Measurements from ENCODE around the gene GNRH2. TPM values are rescaled to one million over a fixed set of nuclear protein-coding genes. Genes with fewer than 3 reads are reported as not detected.

Gene GNRH2, protein sequence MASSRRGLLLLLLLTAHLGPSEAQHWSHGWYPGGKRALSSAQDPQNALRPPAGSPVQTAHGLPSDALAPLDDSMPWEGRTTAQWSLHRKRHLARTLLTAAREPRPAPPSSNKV
- not detected in 2 replicates for total RNA-seq

DNA sequence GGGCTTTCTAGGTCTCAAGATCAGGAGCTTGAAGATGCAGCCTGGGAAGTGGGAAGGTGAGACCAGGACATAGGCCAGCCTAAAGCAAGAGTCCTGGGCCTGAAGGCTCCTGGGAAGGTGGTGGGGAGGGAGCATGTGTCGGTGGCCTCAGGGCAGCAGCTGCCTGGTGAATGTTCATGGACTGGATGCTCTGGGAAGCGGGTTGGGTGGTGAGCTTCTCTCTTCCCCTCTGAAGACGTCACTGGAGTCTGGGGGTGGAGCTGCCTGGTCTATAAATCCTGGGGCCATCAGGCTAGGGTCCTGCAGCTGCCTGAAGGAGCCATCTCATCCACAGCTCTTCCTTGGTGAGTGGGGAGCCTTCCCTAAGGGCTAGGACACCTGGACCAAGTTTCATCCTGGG is at the start of gene GNRH2:
GNRH2 (plus strand) TSS at position 301 of the 400 bp plus-strand sequence. CDS start 793 bp downstream, outside the sequence.

DNA sequence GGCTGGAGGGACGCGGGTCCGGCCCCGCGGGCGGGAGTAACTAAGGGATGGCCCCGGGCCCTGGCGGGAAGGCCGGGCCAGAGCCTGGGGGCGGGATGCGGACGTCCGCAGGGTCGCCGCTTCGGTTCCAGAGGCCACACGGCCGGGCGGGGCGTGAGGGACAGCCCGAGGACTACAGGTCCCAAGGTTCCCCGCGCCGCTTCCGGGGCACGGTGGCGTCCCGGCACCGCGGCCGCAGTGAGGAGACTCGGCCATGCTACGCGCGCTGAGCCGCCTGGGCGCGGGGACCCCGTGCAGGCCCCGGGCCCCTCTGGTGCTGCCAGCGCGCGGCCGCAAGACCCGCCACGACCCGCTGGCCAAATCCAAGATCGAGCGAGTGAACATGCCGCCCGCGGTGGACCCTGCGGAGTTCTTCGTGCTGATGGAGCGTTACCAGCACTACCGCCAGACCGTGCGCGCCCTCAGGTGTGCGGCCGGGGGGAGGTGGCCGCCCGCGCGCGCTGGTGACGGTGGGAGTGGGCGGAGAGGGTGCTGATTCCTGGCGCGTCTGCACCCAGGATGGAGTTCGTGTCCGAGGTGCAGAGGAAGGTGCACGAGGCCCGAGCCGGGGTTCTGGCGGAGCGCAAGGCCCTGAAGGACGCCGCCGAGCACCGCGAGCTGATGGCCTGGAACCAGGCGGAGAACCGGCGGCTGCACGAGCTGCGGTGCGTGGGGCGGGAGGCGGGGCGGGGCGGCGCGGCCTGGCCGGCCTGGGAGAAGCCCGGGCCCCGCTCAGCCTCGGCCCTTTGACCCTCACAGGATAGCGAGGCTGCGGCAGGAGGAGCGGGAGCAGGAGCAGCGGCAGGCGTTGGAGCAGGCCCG is 2.6 kb downstream of the GNRH2 start, which contains the start of gene MRPS26:
MRPS26 (plus strand) TSS at position 237 of the 861 bp plus-strand sequence; CDS start at position 254, 17 bp downstream.

DNA sequence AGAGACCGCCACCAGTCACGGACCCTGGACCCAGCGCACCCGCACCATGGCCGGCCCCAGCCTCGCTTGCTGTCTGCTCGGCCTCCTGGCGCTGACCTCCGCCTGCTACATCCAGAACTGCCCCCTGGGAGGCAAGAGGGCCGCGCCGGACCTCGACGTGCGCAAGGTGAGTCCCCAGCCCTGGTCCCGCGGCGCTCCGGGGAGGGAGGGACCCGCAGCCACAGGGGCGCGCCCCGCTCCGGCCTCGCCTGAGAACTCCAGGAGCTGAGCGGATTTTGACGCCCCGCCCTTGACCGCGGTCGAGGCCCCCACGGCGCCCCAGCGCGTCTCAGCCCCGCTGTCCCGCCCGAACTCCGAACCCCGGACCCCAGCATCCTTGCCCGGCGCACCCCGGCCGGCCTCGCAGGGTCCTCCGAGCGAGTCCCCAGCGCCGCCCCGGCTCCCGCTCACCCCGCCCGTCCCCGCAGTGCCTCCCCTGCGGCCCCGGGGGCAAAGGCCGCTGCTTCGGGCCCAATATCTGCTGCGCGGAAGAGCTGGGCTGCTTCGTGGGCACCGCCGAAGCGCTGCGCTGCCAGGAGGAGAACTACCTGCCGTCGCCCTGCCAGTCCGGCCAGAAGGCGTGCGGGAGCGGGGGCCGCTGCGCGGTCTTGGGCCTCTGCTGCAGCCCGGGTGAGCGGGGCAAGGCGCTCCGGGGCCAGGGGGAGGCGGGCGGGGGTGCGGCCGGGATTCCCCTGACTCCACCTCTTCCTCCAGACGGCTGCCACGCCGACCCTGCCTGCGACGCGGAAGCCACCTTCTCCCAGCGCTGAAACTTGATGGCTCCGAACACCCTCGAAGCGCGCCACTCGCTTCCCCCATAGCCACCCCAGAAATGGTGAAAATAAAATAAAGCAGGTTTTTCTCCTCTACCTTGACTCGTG is 28.4 kb downstream of the GNRH2 start, which contains the start of gene OXT:
OXT (plus strand) TSS at position 11 of the 920 bp plus-strand sequence; CDS start at position 47, 36 bp downstream.

DNA sequence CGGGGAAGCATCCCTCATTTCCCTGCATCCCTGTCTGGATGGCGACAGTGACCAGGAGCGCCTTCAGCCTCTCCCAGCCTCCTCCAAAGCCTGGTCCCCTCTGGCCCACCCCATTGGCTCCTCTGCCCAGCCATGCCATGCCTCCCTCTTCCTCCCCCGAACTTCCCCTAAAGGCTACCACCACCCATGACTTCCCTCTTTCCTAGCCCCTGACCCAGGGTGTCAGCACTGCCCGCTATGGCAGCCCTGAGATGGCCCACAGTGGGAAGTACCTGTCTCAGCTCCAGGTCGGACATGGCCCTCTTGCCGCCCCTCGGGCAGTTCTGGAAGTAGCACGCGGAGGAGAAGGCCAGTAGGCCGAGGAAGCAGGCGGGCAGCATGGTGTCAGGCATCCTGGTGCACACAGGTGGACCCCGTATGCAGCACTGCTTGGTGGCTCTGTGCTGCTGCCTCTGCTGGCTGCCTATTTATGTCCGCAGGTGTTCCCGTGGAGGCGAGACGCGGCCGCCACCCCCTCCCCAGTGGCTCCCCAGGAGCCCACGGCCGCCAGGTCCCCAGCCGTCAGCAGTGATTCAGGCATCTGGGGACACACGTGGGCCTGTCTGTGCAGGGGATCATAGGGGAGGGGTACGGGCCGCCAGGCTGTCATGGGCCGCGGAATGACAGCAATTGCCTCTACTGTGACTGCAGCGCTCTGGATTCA is 41.0 kb downstream of the GNRH2 start, which contains the start of gene AVP:
AVP (minus strand) TSS at position 442 of the 703 bp plus-strand sequence; CDS start at position 392, 50 bp downstream.

Other genes with a start within 250 kb of the GNRH2 start
- 0.20 TPM in 1 of 2 replicates, not detected in the other for gene CPXM1, start 243.0 kb upstream of the GNRH2 start, total RNA-seq
- not detected in 2 replicates for gene C20orf141, start 228.6 kb upstream of the GNRH2 start, total RNA-seq
- gene TMEM239, start 227.3 kb upstream of the GNRH2 start, total RNA-seq: not detected in 2 replicates
- gene PCED1A, start 203.0 kb upstream of the GNRH2 start, total RNA-seq: 11.4 and 12.9 TPM in 2 replicates
- 28.9 and 33.0 TPM in 2 replicates for gene VPS16, start 202.9 kb upstream of the GNRH2 start, total RNA-seq
- 38.1 and 44.7 TPM in 2 replicates for gene PTPRA, start 170.1 kb upstream of the GNRH2 start, total RNA-seq
- 59.2 and 66.6 TPM in 2 replicates for gene MRPS26, start 2.4 kb downstream of the GNRH2 start, total RNA-seq
- gene OXT, start 28.0 kb downstream of the GNRH2 start, total RNA-seq: not detected in 2 replicates
- not detected in 2 replicates for gene AVP, start 41.1 kb downstream of the GNRH2 start, total RNA-seq
- gene FASTKD5, start 116.2 kb downstream of the GNRH2 start, total RNA-seq: 16.2 and 19.0 TPM in 2 replicates
- gene UBOX5, start 116.2 kb downstream of the GNRH2 start, total RNA-seq: 2.8 and 3.8 TPM in 2 replicates
- gene LZTS3, start 129.9 kb downstream of the GNRH2 start, total RNA-seq: 4.7 and 4.8 TPM in 2 replicates
- 50.5 and 63.4 TPM in 2 replicates for gene DDRGK1, start 161.1 kb downstream of the GNRH2 start, total RNA-seq
- 62.8 and 65.4 TPM in 2 replicates for gene ITPA, start 165.9 kb downstream of the GNRH2 start, total RNA-seq
- gene SLC4A11, start 195.6 kb downstream of the GNRH2 start, total RNA-seq: 3.1 TPM in 2 replicates

Data from mammary microvascular endothelial cell (primary cell).